Motor neuron (in vitro differentiated cells): ENCODE results near the gene ADTRP. TPM values are rescaled to one million over a fixed set of nuclear protein-coding genes. Genes with fewer than 3 reads are reported as not detected.
A peak's percentile ranks its signal among the peaks of the same experiment; 100 is the strongest.

Experiments
- ATAC-seq, 8 experiments: fragments of 200-7000 bp; cut with Tn5 transposase; replicated peaks in 6 of 8; 2 replicates each; pipeline ENCODE4 v1.8.0; 2021; ENCODE audit warnings: mild to moderate bottlenecking in 8 of 8, moderate library complexity in 8 of 8
- H3K27ac ChIP-seq, 2 donors: fragments of 250-450 bp; sonication (Bioruptor Pico); 2 replicates each; pipeline ENCODE4 v1.9.0; 2021; ENCODE audit warnings: antibody characterized with exemption in 2 of 2, mild to moderate bottlenecking in 2 of 2, moderate library complexity in 1 of 2
- H3K4me1 ChIP-seq, 2 donors: fragments of 250-450 bp; sonication (Bioruptor Pico); replicated peaks in 1 of 2; 2 replicates each; pipeline ENCODE4 v1.6.1; 2021; ENCODE audit warnings: antibody characterized with exemption in 2 of 2, mild to moderate bottlenecking in 2 of 2, moderate library complexity in 1 of 2
- H3K4me3 ChIP-seq, 5 donors: fragments of 250-450 bp; sonication (Bioruptor Pico); 2 replicates each; pipeline ENCODE4 v1.9.0; 2021; ENCODE audit warnings: antibody characterized with exemption in 5 of 5, mild to moderate bottlenecking in 5 of 5, moderate library complexity in 4 of 5
- WGBS, 10 experiments: fragments of 450-650 bp; shearing (Covaris generic); methylation state at CpG; one replicate each; pipeline ENCODE4 v1.0.0; 2022; 5-methylcytosine and 5-hydroxymethylcytosine counted together
- in situ Hi-C, 9 experiments: fragments of 400-800 bp; cut with MboI; loops; one replicate each; pipeline ENCODE4 v1.15.0; 2021; ENCODE audit warnings: low sequenced_read_pairs in 9 of 9, low pct_unique_long_range_greater_than_20kb in 2 of 9; ENCODE audit not compliant: unreplicated experiment in 9 of 9
- total RNA-seq, 8 experiments: library from RNA; unstranded; fragments of 300-600 nt; gene quantifications; 2 replicates each; pipeline versions ENCODE4 v1.2.3 to v1.2.4, GENCODE V29; 2022

Gene ADTRP
- total RNA-seq, result 1 to 10 TPM in 2 of 8 experiments, under 1 TPM in 3, not detected in 3; 0.23 to 4.1 (median 0.52) TPM

- no peak within 1 kb of the TSS for H3K27ac ChIP-seq
- WGBS, 10 experiments, result 60 to 100% (median 80%) methylated on average over 1 to 6 of the region's 8 CpGs; no CpG with 5 or more reads in 1 of the 10 experiments
- in situ Hi-C loops, result no loop called here
- H3K4me1 ChIP-seq, result no peaks in the 10 kb centered on the region
- peak in 1 of 8 experiments; percentile 23 for ATAC-seq
- no peak within 1 kb of the TSS for H3K4me3 ChIP-seq
These were observed at the start of gene ADTRP for GRCh38 chr6:11778648-11779328. Gene ADTRP, minus strand, starts transcription at chr6:11778803. Its CDS starts 44 bp downstream, at chr6:11778759.

GRCh38 chr6:11826779-11827178 lies 48.2 kb upstream of the ADTRP start:
- in situ Hi-C loops, result no loop called here
- ATAC-seq, result no peak
- no peak overlapping the region for H3K27ac ChIP-seq
- 75 to 100% (median 100%) methylated on average over 2 to 6 of the region's 8 CpGs; no CpG with 5 or more reads in 5 of the 10 experiments for WGBS, 10 experiments
- peaks cover 2 to 8% of the 10 kb centered on the region in 2 donors for H3K4me1 ChIP-seq
- H3K4me3 ChIP-seq, result no peak overlapping the region

GRCh38 chr6:11824986-11825385 lies 46.4 kb upstream of the ADTRP start:
- in situ Hi-C loops, result no loop called here
- no peak overlapping the region for H3K4me3 ChIP-seq
- no peak for ATAC-seq
- peaks cover 6 to 15% of the 10 kb centered on the region in 2 donors for H3K4me1 ChIP-seq
- 72 to 100% (median 93%) methylated on average over 1 to 4 of the region's 4 CpGs; no CpG with 5 or more reads in 3 of the 10 experiments for WGBS, 10 experiments
- H3K27ac ChIP-seq, result no peak overlapping the region

- in situ Hi-C loops, result no loop called here
- WGBS, 10 experiments, result 59 to 100% (median 80%) methylated on average over 1 to 5 of the region's 5 CpGs; no CpG with 5 or more reads in 3 of the 10 experiments
These were observed 43.7 kb upstream of the ADTRP start for GRCh38 chr6:11822346-11822745.

GRCh38 chr6:11821781-11822180 lies 43.2 kb upstream of the ADTRP start:
- ATAC-seq, result no peak
- 33 to 100% (median 93%) methylated on average over 1 to 3 of the region's 3 CpGs for WGBS, 10 experiments

More at GRCh38 chr6:11822346-11822745, 43.7 kb upstream of the ADTRP start:
- peaks cover 6 to 9% of the 10 kb centered on the region in 2 donors for H3K4me1 ChIP-seq
- no peak overlapping the region for H3K27ac ChIP-seq
- H3K4me3 ChIP-seq, result no peak overlapping the region
- no peak for ATAC-seq

GRCh38 chr6:11820821-11821220 lies 42.2 kb upstream of the ADTRP start:
- no peak for ATAC-seq
- in situ Hi-C loops, result no loop called here
- peaks cover 6 to 9% of the 10 kb centered on the region in 2 donors for H3K4me1 ChIP-seq
- 56 to 100% (median 88%) methylated on average over 1 to 4 of the region's 4 CpGs; no CpG with 5 or more reads in 3 of the 10 experiments for WGBS, 10 experiments
- no peak overlapping the region for H3K4me3 ChIP-seq
- no peak overlapping the region for H3K27ac ChIP-seq

More at GRCh38 chr6:11821781-11822180, 43.2 kb upstream of the ADTRP start:
- H3K27ac ChIP-seq, result no peak overlapping the region
- H3K4me3 ChIP-seq, result no peak overlapping the region
- H3K4me1 ChIP-seq, result peaks cover 6 to 9% of the 10 kb centered on the region in 2 donors
- in situ Hi-C loops, result no loop called here

GRCh38 chr6:11819486-11819885 lies 40.9 kb upstream of the ADTRP start:
- Histone ChIP-seq H3K4me3 (no peak overlapping the region), H3K4me1 (peaks cover 6 to 9% of the 10 kb centered on the region in 2 donors), H3K27ac (no peak overlapping the region)
- WGBS, 10 experiments, result 80 to 100% (median 95%) methylated on average over 1 to 3 of the region's 3 CpGs; no CpG with 5 or more reads in 4 of the 10 experiments
- in situ Hi-C loops, result no loop called here
- ATAC-seq, result no peak

GRCh38 chr6:11815231-11815630 lies 36.6 kb upstream of the ADTRP start:
- in situ Hi-C loops, result no loop called here
- peaks cover 0 to 7% of the 10 kb centered on the region in 2 donors for H3K4me1 ChIP-seq
- no peak overlapping the region for H3K4me3 ChIP-seq
- H3K27ac ChIP-seq, result no peak overlapping the region
- 80 to 100% (median 92%) methylated on average over 1 of the region's 1 CpG; no CpG with 5 or more reads in 4 of the 10 experiments for WGBS, 10 experiments
- no peak for ATAC-seq

- no peak overlapping the region for H3K4me3 ChIP-seq
- no peak for ATAC-seq
- WGBS, 10 experiments, result 83 to 100% (median 89%) methylated on average over 1 to 4 of the region's 4 CpGs; no CpG with 5 or more reads in 1 of the 10 experiments
- no peak overlapping the region for H3K27ac ChIP-seq
- in situ Hi-C loops, result no loop called here
- peaks cover 0 to 7% of the 10 kb centered on the region in 2 donors for H3K4me1 ChIP-seq
These were observed 36.2 kb upstream of the ADTRP start for GRCh38 chr6:11814819-11815218.

GRCh38 chr6:11814106-11814505 lies 35.5 kb upstream of the ADTRP start:
- no peak overlapping the region for H3K27ac ChIP-seq
- in situ Hi-C loops, result no loop called here
- WGBS, 10 experiments, result 71 to 100% (median 89%) methylated on average over 1 to 2 of the region's 2 CpGs; no CpG with 5 or more reads in 3 of the 10 experiments
- peaks cover 0 to 7% of the 10 kb centered on the region in 2 donors for H3K4me1 ChIP-seq
- no peak overlapping the region for H3K4me3 ChIP-seq
- ATAC-seq, result no peak

GRCh38 chr6:11813606-11814005 lies 35.0 kb upstream of the ADTRP start:
- no peak overlapping the region for H3K4me3 ChIP-seq
- ATAC-seq, result no peak
- in situ Hi-C loops, result no loop called here
- no peak overlapping the region for H3K27ac ChIP-seq
- H3K4me1 ChIP-seq, result peaks cover 0 to 7% of the 10 kb centered on the region in 2 donors
- WGBS, 10 experiments, result 47 to 98% (median 84%) methylated on average over 2 to 4 of the region's 4 CpGs; no CpG with 5 or more reads in 1 of the 10 experiments

GRCh38 chr6:11812951-11813350 lies 34.3 kb upstream of the ADTRP start:
- in situ Hi-C loops, result no loop called here
- no peak overlapping the region for H3K4me3 ChIP-seq
- ATAC-seq, result no peak
- H3K4me1 ChIP-seq, result peaks cover 0 to 7% of the 10 kb centered on the region in 2 donors
- no peak overlapping the region for H3K27ac ChIP-seq
- WGBS, 10 experiments, result 10 to 88% (median 61%) methylated on average over 1 to 2 of the region's 2 CpGs; no CpG with 5 or more reads in 4 of the 10 experiments

GRCh38 chr6:11812439-11812838 lies 33.8 kb upstream of the ADTRP start:
- ATAC-seq, result no peak
- 20 to 83% (median 57%) methylated on average over 1 of the region's 1 CpG; no CpG with 5 or more reads in 2 of the 10 experiments for WGBS, 10 experiments
- in situ Hi-C loops, result no loop called here
- Histone ChIP-seq H3K27ac (no peak overlapping the region), H3K4me1 (peaks cover 0 to 7% of the 10 kb centered on the region in 2 donors), H3K4me3 (no peak overlapping the region)
